Liver (tissue), 9 donors: ENCODE data around the gene IQCE. TPM values are rescaled to one million over a fixed set of nuclear protein-coding genes. Genes with fewer than 3 reads are reported as not detected.

ENCODE experiments used
- DNase-seq: peaks from one replicate; pipeline ENCODE4 v3.0.0-alpha.2; 2017; ENCODE audit warnings: low spot score
- H3K27ac ChIP-seq, 2 donors: one replicate each; pipeline ENCODE4 v1.7.0; 2013; ENCODE audit warnings: inconsistent platforms in 2 of 2, low read length in 2 of 2, control low read depth in 1 of 2, low read depth in 1 of 2, mild to moderate bottlenecking in 1 of 2
- H3K27me3 ChIP-seq, 4 donors: one replicate each; pipeline versions ENCODE4 v1.6.1 to v1.7.0; 2013; ENCODE audit warnings: low read length in 3 of 4, inconsistent platforms in 1 of 4, mild to moderate bottlenecking in 1 of 4, moderate library complexity in 1 of 4; ENCODE audit not compliant: control insufficient read depth in 4 of 4, insufficient read depth in 4 of 4
- H3K36me3 ChIP-seq, 4 donors: one replicate each; pipeline versions ENCODE4 v1.6.1 to v1.7.0; 2013; ENCODE audit warnings: low read length in 3 of 4, mild to moderate bottlenecking in 3 of 4, low read depth in 1 of 4, moderate library complexity in 1 of 4; ENCODE audit not compliant: control insufficient read depth in 4 of 4, insufficient read depth in 3 of 4
- H3K4me1 ChIP-seq, 4 donors: one replicate each; pipeline versions ENCODE4 v1.6.1 to v1.7.0; 2013; ENCODE audit warnings: low read length in 3 of 4, mild to moderate bottlenecking in 3 of 4, moderate library complexity in 1 of 4; ENCODE audit not compliant: control insufficient read depth in 4 of 4, insufficient read depth in 4 of 4
- H3K4me3 ChIP-seq, 3 donors: one replicate each; pipeline versions ENCODE4 v1.6.1 to v1.7.0; 2013; ENCODE audit warnings: low read length in 3 of 3, control low read depth in 1 of 3, low read depth in 1 of 3, mild to moderate bottlenecking in 1 of 3
- H3K9ac ChIP-seq, 2 donors: one replicate each; pipeline ENCODE4 v1.7.0; 2013; ENCODE audit warnings: low read length in 2 of 2, mild to moderate bottlenecking in 2 of 2, moderate library complexity in 2 of 2, control low read depth in 1 of 2, low read depth in 1 of 2
- H3K9me3 ChIP-seq, 4 donors: one replicate each; pipeline versions ENCODE4 v1.6.1 to v1.7.0; 2013; ENCODE audit warnings: low read length in 3 of 4; ENCODE audit not compliant: control insufficient read depth in 4 of 4
- ATF3 ChIP-seq: IDR thresholded peaks from 2 replicates; pipeline ENCODE4 v1.6.1; 2016; ENCODE audit warnings: antibody characterized with exemption
- EGR1 ChIP-seq, 2 donors: IDR thresholded peaks; 2 replicates each; pipeline ENCODE4 v1.6.1; 2016 to 2018; ENCODE audit warnings: antibody characterized with exemption in 2 of 2, low read depth in 2 of 2
- FOXA2 ChIP-seq: IDR thresholded peaks from 2 replicates; pipeline ENCODE4 v1.6.1; 2016; ENCODE audit warnings: antibody characterized with exemption
- GABPA ChIP-seq, 2 donors: IDR thresholded peaks in 1 of 2; conservative IDR thresholded peaks in 1 of 2; 2 replicates each; pipeline ENCODE4 v1.6.1; 2016; ENCODE audit warnings: antibody characterized with exemption in 2 of 2, mild to moderate bottlenecking in 1 of 2, moderate library complexity in 1 of 2
- HNF4A ChIP-seq, 2 donors: conservative IDR thresholded peaks; 2 replicates each; pipeline ENCODE4 v1.6.1; 2016; ENCODE audit warnings: antibody characterized with exemption in 2 of 2, mild to moderate bottlenecking in 2 of 2
- JUND ChIP-seq, 2 donors: IDR thresholded peaks; 2 replicates each; pipeline ENCODE4 v1.6.1; 2016; ENCODE audit warnings: antibody characterized with exemption in 2 of 2
- MAX ChIP-seq: IDR thresholded peaks from 2 replicates; pipeline ENCODE4 v1.6.1; 2016; ENCODE audit warnings: antibody characterized with exemption
- NR2F2 ChIP-seq: IDR thresholded peaks from 2 replicates; pipeline ENCODE4 v1.6.1; 2016; ENCODE audit warnings: antibody characterized with exemption
- RAD21 ChIP-seq, 2 donors: IDR thresholded peaks; 2 replicates each; pipeline ENCODE4 v1.6.1; 2016; ENCODE audit warnings: antibody characterized with exemption in 2 of 2, mild to moderate bottlenecking in 2 of 2
- REST ChIP-seq: IDR thresholded peaks from 2 replicates; pipeline ENCODE4 v1.6.1; 2016; ENCODE audit warnings: antibody characterized with exemption, mild to moderate bottlenecking
- RXRA ChIP-seq, 2 donors: IDR thresholded peaks; 2 replicates each; pipeline ENCODE4 v1.6.1; 2017 to 2018; ENCODE audit warnings: antibody characterized with exemption in 2 of 2, mild to moderate bottlenecking in 1 of 2
- SP1 ChIP-seq: IDR thresholded peaks from 2 replicates; pipeline ENCODE4 v1.6.1; 2018; ENCODE audit warnings: antibody characterized with exemption, mild to moderate bottlenecking
- YY1 ChIP-seq: IDR thresholded peaks from 2 replicates; pipeline ENCODE4 v1.6.1; 2016; ENCODE audit warnings: antibody characterized with exemption, mild to moderate bottlenecking
- ZBTB33 ChIP-seq: IDR thresholded peaks from 2 replicates; pipeline ENCODE4 v1.6.1; 2016; ENCODE audit warnings: antibody characterized with exemption
- WGBS: extraction: QIAGEN DNeasy Blood & Tissue Kit; methylation state at CpG from one replicate; pipeline ENCODE4 v1.1.7; 2013; 5-methylcytosine and 5-hydroxymethylcytosine counted together
- polyA plus RNA-seq, 2 donors: library from polyadenylated mRNA; stranded (reverse) in 1 of 2; unstranded in 1 of 2; fragments of 200-250 nt in 1 of 2; fragments of >200 nt in 1 of 2; fragmentation: Nextera tagmentation in 1 of 2; extraction: Ambion mirVana in 1 of 2; gene quantifications; one replicate each; pipeline versions ENCODE4 v1.2.1 to v1.2.3, GENCODE V29; 2013 to 2015
- total RNA-seq, 2 donors: library from RNA; depleted of rRNA; stranded (reverse); fragments of >200 nt; gene quantifications; one replicate each; pipeline ENCODE4 v1.2.3, GENCODE V29; 2014
- donor health status: healthy.
- donor health status: healthy.
- donor health status: healthy.
- donor health status: healthy.
- donor health status: healthy.

The IQCE gene
- total and polyA plus RNA-seq, 4 donors: 2.1 to 5.9 (median 3.6) TPM

GRCh38 chr7:2568521-2569223, 9.9 kb downstream of the IQCE start:
- H3K4me1 ChIP-seq: peaks cover 0 to 21% (median 10%) of the 10 kb centered on the region in 4 donors
- H3K27me3 ChIP-seq: no peaks in the 10 kb centered on the region
- no peak for DNase-seq
- no peaks in the 10 kb centered on the region for H3K9me3 ChIP-seq
- peaks cover 2 to 6% (median 2%) of the 10 kb centered on the region in 4 donors for H3K36me3 ChIP-seq
- no peak overlapping the region for H3K27ac ChIP-seq
- H3K9ac ChIP-seq: no peak overlapping the region
- WGBS: 95% methylated on average over 24 of the region's 24 CpGs
- no peak overlapping the region for H3K4me3 ChIP-seq
- TF ChIP-seq EGR1 (IDR thresholded peaks at IDR 0.05; ENCODE audit: low read depth in 2 of 2): no peak
- TF ChIP-seq ZBTB33: no peak
- no peak for TF ChIP-seq YY1
- TF ChIP-seq RAD21 (IDR thresholded peaks at IDR 0.05): no peak
- no peak for TF ChIP-seq GABPA (IDR thresholded peaks at IDR 0.05 in 1 of 2, conservative IDR thresholded peaks at IDR 0.05 in 1 of 2)
- no peak for TF ChIP-seq JUND (IDR thresholded peaks at IDR 0.05)
- no peak for TF ChIP-seq SP1
- TF ChIP-seq REST: no peak
- TF ChIP-seq RXRA (IDR thresholded peaks at IDR 0.05): no peak
- no peak for TF ChIP-seq NR2F2

- no peak for DNase-seq
- Histone ChIP-seq H3K9me3 (no peaks in the 10 kb centered on the region), H3K4me1 (peaks cover 0 to 21% (median 10%) of the 10 kb centered on the region in 4 donors), H3K27me3 (no peaks in the 10 kb centered on the region), H3K9ac (no peak overlapping the region), H3K27ac (no peak overlapping the region), H3K4me3 (no peak overlapping the region), H3K36me3 (peaks cover 4 to 13% (median 7%) of the 10 kb centered on the region in 4 donors)
- 97% methylated on average over 14 of the region's 14 CpGs for WGBS
- no peak for TF ChIP-seq RXRA (IDR thresholded peaks at IDR 0.05)
- TF ChIP-seq ATF3: no peak
- no peak for TF ChIP-seq SP1
- TF ChIP-seq MAX: no peak
- TF ChIP-seq GABPA (IDR thresholded peaks at IDR 0.05 in 1 of 2, conservative IDR thresholded peaks at IDR 0.05 in 1 of 2): no peak
- no peak for TF ChIP-seq NR2F2
- no peak for TF ChIP-seq EGR1 (IDR thresholded peaks at IDR 0.05; ENCODE audit: low read depth in 2 of 2)
- TF ChIP-seq HNF4A (conservative IDR thresholded peaks at IDR 0.05): no peak
- no peak for TF ChIP-seq FOXA2
- TF ChIP-seq ZBTB33: no peak
These were observed 10.6 kb downstream of the IQCE start for GRCh38 chr7:2569421-2569820.
